GM12891 (cell line): ENCODE measurements around the gene AKR1D1. TPM values are rescaled to one million over a fixed set of nuclear protein-coding genes. Genes with fewer than 3 reads are reported as not detected.
A peak's percentile ranks its signal among the peaks of the same experiment; 100 is the strongest.
"Not testable (repeated sequence)": the region's sequence is repeated elsewhere in the genome, so short reads cannot be mapped to it uniquely, and the experiment has no call there.

Experiments
- DNase-seq: peaks from one replicate; pipeline ENCODE4 v3.0.0; 2011; ENCODE audit warnings: low spot score; ENCODE audit not compliant: insufficient read length
- FAIRE-seq: peaks from 2 replicates; lab custom pipeline; 2011; peaks lifted over from hg19 to GRCh38; lab: Jason Lieb, UNC
- PAX5 ChIP-seq: IDR thresholded peaks from 2 replicates; pipeline ENCODE4 v1.6.1; 2011; ENCODE audit warnings: low read length, moderate library complexity, mild to moderate bottlenecking; ENCODE audit not compliant: insufficient read depth, severe bottlenecking
- POLR2A ChIP-seq: IDR thresholded peaks from 2 replicates; pipeline ENCODE4 v1.6.1; 2011; ENCODE audit warnings: low read depth, low read length, control low read depth
- POLR2AphosphoS5 ChIP-seq: IDR thresholded peaks from 2 replicates; pipeline ENCODE4 v1.6.1; 2011; ENCODE audit warnings: low read depth, low read length, control low read depth
- POU2F2 ChIP-seq: IDR thresholded peaks from 2 replicates; pipeline ENCODE4 v1.6.1; 2011; ENCODE audit warnings: low read depth, mild to moderate bottlenecking, control low read depth, low read length, moderate library complexity
- SPI1 ChIP-seq: IDR thresholded peaks from 2 replicates; pipeline ENCODE4 v1.6.1; 2011; ENCODE audit warnings: low read depth, low read length, control low read depth
- TAF1 ChIP-seq: IDR thresholded peaks from 2 replicates; pipeline ENCODE4 v1.6.1; 2011; ENCODE audit warnings: low read depth, low read length, control low read depth
- polyA plus RNA-seq: library from polyadenylated mRNA; unstranded; fragments of >200 nt; gene quantifications from one replicate; pipeline ENCODE4 v1.2.1, GENCODE V29; 2012; ENCODE audit warnings: low read depth, missing spikeins, inconsistent platforms; ENCODE audit not compliant: missing spikeins

Gene AKR1D1
- polyA plus RNA-seq: not detected

GRCh38 chr7:138076196-138076595, at the start of gene AKR1D1:
AKR1D1 (plus strand) TSS chr7:138076459; CDS start chr7:138076519, 60 bp downstream.
- DNase-seq (no peak), FAIRE-seq (no peak)
- TF ChIP-seq POLR2A (no peak), PAX5 (no peak), TAF1 (no peak), POU2F2 (no peak), SPI1 (no peak)

GRCh38 chr7:138027100-138027499, 49.2 kb upstream of the AKR1D1 start:
- no peak for FAIRE-seq
- DNase-seq: no peak
- TF ChIP-seq POLR2A (no peak), PAX5 (no peak), SPI1 (no peak)

- DNase-seq: no peak
- FAIRE-seq: no peak
- TF ChIP-seq PAX5: no peak
- no peak for TF ChIP-seq TAF1
- TF ChIP-seq POU2F2: no peak
- no peak for TF ChIP-seq SPI1
- TF ChIP-seq POLR2A: no peak
- TF ChIP-seq POLR2AphosphoS5: no peak
These were observed 47.1 kb upstream of the AKR1D1 start for GRCh38 chr7:138029126-138029525.

GRCh38 chr7:138029941-138030340, 46.3 kb upstream of the AKR1D1 start:
- no peak for DNase-seq
- TF ChIP-seq TAF1: no peak
- FAIRE-seq: no peak

GRCh38 chr7:138030679-138031351, 45.4 kb upstream of the AKR1D1 start:
- TF ChIP-seq PAX5 (no peak), SPI1 (no peak), POLR2A (no peak), POLR2AphosphoS5 (no peak), POU2F2 (no peak), TAF1 (no peak)
- FAIRE-seq (no peak), DNase-seq (no peak)

GRCh38 chr7:138032186-138032585, 44.1 kb upstream of the AKR1D1 start:
- DNase-seq: no peak
- TF ChIP-seq SPI1: no peak
- TF ChIP-seq POU2F2: no peak
- no peak for TF ChIP-seq PAX5
- TF ChIP-seq POLR2A: no peak
- no peak for TF ChIP-seq POLR2AphosphoS5
- TF ChIP-seq TAF1: no peak
- no peak for FAIRE-seq

- no peak for FAIRE-seq
- no peak for TF ChIP-seq POLR2AphosphoS5
- TF ChIP-seq POU2F2: no peak
- no peak for TF ChIP-seq PAX5
- TF ChIP-seq TAF1: no peak
- no peak for TF ChIP-seq SPI1
- no peak for TF ChIP-seq POLR2A
- DNase-seq: no peak
These were observed 43.5 kb upstream of the AKR1D1 start for GRCh38 chr7:138032770-138033169.

- no peak for FAIRE-seq
- TF ChIP-seq POLR2AphosphoS5 (no peak), PAX5 (no peak), POU2F2 (no peak), TAF1 (no peak), POLR2A (no peak), SPI1 (no peak)
- no peak for DNase-seq
These were observed 43.0 kb upstream of the AKR1D1 start for GRCh38 chr7:138033241-138033640.

GRCh38 chr7:138036135-138036534, 40.1 kb upstream of the AKR1D1 start:
- TF ChIP-seq PAX5 (no peak), POU2F2 (no peak), POLR2AphosphoS5 (no peak), SPI1 (no peak)
- no peak for FAIRE-seq

GRCh38 chr7:138040063-138040462, 36.2 kb upstream of the AKR1D1 start:
- DNase-seq, FAIRE-seq: not testable (repeated sequence)
- peak; percentile 56 for TF ChIP-seq SPI1

More at GRCh38 chr7:138036135-138036534, 40.1 kb upstream of the AKR1D1 start:
- no peak for DNase-seq

- no peak for FAIRE-seq
- TF ChIP-seq POLR2AphosphoS5 (no peak), PAX5 (no peak), POLR2A (no peak), TAF1 (no peak), SPI1 (no peak), POU2F2 (no peak)
- DNase-seq: no peak
These were observed 31.4 kb upstream of the AKR1D1 start for GRCh38 chr7:138044897-138045296.
